Loucy (cell line): ENCODE data around the gene MOSMO.

ENCODE experiments used
- H2AFZ ChIP-seq: fragments of 200-600 bp; sonication (generic); 2 replicates; pipeline ENCODE4 v1.6.0; 2016; ENCODE audit warnings: antibody characterized with exemption, mild to moderate bottlenecking, low read length, moderate library complexity
- H3F3A ChIP-seq: fragments of 200-600 bp; 2 replicates; pipeline ENCODE4 v1.6.0; 2016; ENCODE audit warnings: antibody characterized with exemption, low read depth, mild to moderate bottlenecking
- H3K27me3 ChIP-seq: fragments of 200-600 bp; sonication (generic); 2 replicates; pipeline ENCODE4 v1.6.1; 2014; ENCODE audit warnings: low read length, mild to moderate bottlenecking; ENCODE audit not compliant: insufficient read depth, poor library complexity, severe bottlenecking
- H3K36me3 ChIP-seq: fragments of 200-600 bp; sonication (generic); 2 replicates; pipeline ENCODE4 v1.6.1; 2016; ENCODE audit warnings: low read length; ENCODE audit not compliant: insufficient read depth
- H3K4me1 ChIP-seq: fragments of 200-600 bp; sonication (generic); 2 replicates; pipeline ENCODE4 v1.5.1; 2014; ENCODE audit warnings: low read length, mild to moderate bottlenecking; ENCODE audit not compliant: insufficient read depth, poor library complexity, severe bottlenecking
- H3K4me2 ChIP-seq: fragments of 200-600 bp; sonication (generic); 2 replicates; pipeline ENCODE4 v1.6.0; 2014; ENCODE audit warnings: antibody characterized with exemption, low read length, low read depth, mild to moderate bottlenecking; ENCODE audit not compliant: poor library complexity, severe bottlenecking
- H3K4me3 ChIP-seq: fragments of 200-600 bp; sonication (generic); 2 replicates; pipeline ENCODE4 v1.5.1; 2014; ENCODE audit warnings: low read length, mild to moderate bottlenecking, mixed read lengths; ENCODE audit not compliant: poor library complexity, severe bottlenecking
- H3K79me2 ChIP-seq: fragments of 200-600 bp; sonication (generic); 2 replicates; pipeline ENCODE4 v1.6.1; 2014; ENCODE audit warnings: low read length; ENCODE audit not compliant: insufficient read depth
- H3K9ac ChIP-seq: fragments of 200-600 bp; sonication (generic); 2 replicates; pipeline ENCODE4 v1.6.0; 2014; ENCODE audit warnings: mild to moderate bottlenecking, low read depth, low read length, moderate library complexity; ENCODE audit not compliant: poor library complexity, severe bottlenecking
- H3K9me2 ChIP-seq: fragments of 200-600 bp; sonication (generic); replicated peaks from 2 replicates; pipeline ENCODE4 v1.6.1; 2016; ENCODE audit warnings: low read depth, low read length, mixed read lengths
- H3K9me3 ChIP-seq: fragments of 200-600 bp; sonication (generic); 2 replicates; pipeline ENCODE4 v1.6.1; 2014; ENCODE audit warnings: mild to moderate bottlenecking, antibody characterized with exemption, low read length, low read depth; ENCODE audit not compliant: insufficient read depth
- H4K20me1 ChIP-seq: fragments of 200-600 bp; sonication (generic); 2 replicates; pipeline ENCODE4 v1.6.0; 2014; ENCODE audit warnings: antibody characterized with exemption, low read length, mild to moderate bottlenecking; ENCODE audit not compliant: insufficient read depth, poor library complexity, severe bottlenecking
- CTCF ChIP-seq: fragments of 200-600 bp; sonication (generic); conservative IDR thresholded peaks from 2 replicates; pipeline ENCODE4 v1.5.1; 2014; ENCODE audit warnings: mild to moderate bottlenecking, antibody characterized with exemption, low read length
- EZH2phosphoT487 ChIP-seq: fragments of 200-600 bp; IDR thresholded peaks from 2 replicates; pipeline ENCODE4 v1.6.1; 2018; ENCODE audit warnings: antibody characterized with exemption, mild to moderate bottlenecking, moderate library complexity, borderline replicate concordance

MOSMO gene

GRCh38 chr16:21963887-21964286, 44.0 kb upstream of the MOSMO start:
- Histone ChIP-seq H3K36me3 (peaks cover 82% of the 10 kb centered on the region), H3K9me3 (no peaks in the 10 kb centered on the region), H3K79me2 (no peaks in the 10 kb centered on the region), H3K4me2 (no peak overlapping the region), H4K20me1 (no peaks in the 10 kb centered on the region), H3K9ac (no peak overlapping the region), H3K4me3 (no peak overlapping the region), H2AFZ (no peak overlapping the region), H3K4me1 (no peaks in the 10 kb centered on the region), H3K27me3 (no peaks in the 10 kb centered on the region), H3F3A (no peaks in the 10 kb centered on the region), H3K9me2 (no peaks in the 10 kb centered on the region)
- TF ChIP-seq EZH2phosphoT487 (no peak), CTCF (no peak)

- H3K9me2 ChIP-seq: no peaks in the 10 kb centered on the region
- H2AFZ ChIP-seq: no peak overlapping the region
- no peaks in the 10 kb centered on the region for H4K20me1 ChIP-seq
- no peaks in the 10 kb centered on the region for H3K4me1 ChIP-seq
- no peaks in the 10 kb centered on the region for H3K9me3 ChIP-seq
- H3K9ac ChIP-seq: no peak overlapping the region
- H3F3A ChIP-seq: no peaks in the 10 kb centered on the region
- H3K27me3 ChIP-seq: no peaks in the 10 kb centered on the region
- no peak overlapping the region for H3K4me3 ChIP-seq
- TF ChIP-seq EZH2phosphoT487 (no peak), CTCF (no peak)
- no peak overlapping the region for H3K4me2 ChIP-seq
- peaks cover 81% of the 10 kb centered on the region for H3K36me3 ChIP-seq
- H3K79me2 ChIP-seq: no peaks in the 10 kb centered on the region
These were observed 43.6 kb upstream of the MOSMO start for GRCh38 chr16:21964353-21964752.

- Histone ChIP-seq H3K9me3 (no peaks in the 10 kb centered on the region), H3K9ac (no peak overlapping the region), H3K4me2 (no peak overlapping the region), H3K27me3 (no peaks in the 10 kb centered on the region), H3K9me2 (no peaks in the 10 kb centered on the region), H2AFZ (no peak overlapping the region), H3K4me3 (no peak overlapping the region), H3K36me3 (peaks cover 96% of the 10 kb centered on the region; the same call in 1 of the 2 replicates), H3F3A (no peaks in the 10 kb centered on the region), H3K4me1 (no peaks in the 10 kb centered on the region), H4K20me1 (no peaks in the 10 kb centered on the region), H3K79me2 (no peaks in the 10 kb centered on the region)
- TF ChIP-seq EZH2phosphoT487: no peak
- TF ChIP-seq CTCF: no peak
These were observed 36.1 kb upstream of the MOSMO start for GRCh38 chr16:21971856-21972255.
